SK-N-SH treated with all-trans-retinoic acid at 6 μM for 48 hours (cell line): ENCODE measurements around the gene FHIT.

ENCODE experiments used
- ATAC-seq: fragments of 200-7000 bp; cut with Tn5 transposase; 3 replicates; pipeline ENCODE4 v1.9.1; 2020; ENCODE audit warnings: mild to moderate bottlenecking, moderate library complexity
- ARNTL ChIP-seq: fragments of 450-650 bp; formaldehyde crosslinking; IDR thresholded peaks from 2 replicates; pipeline ENCODE4 v1.5.0; 2020; ENCODE audit warnings: low read depth, mild to moderate bottlenecking, moderate library complexity, borderline replicate concordance
- BACH2 ChIP-seq: fragments of 250-450 bp; sonication (Bioruptor Pico); IDR thresholded peaks from 2 replicates; pipeline ENCODE4 v1.9.0; 2021; ENCODE audit warnings: mild to moderate bottlenecking, borderline replicate concordance
- CSDC2 ChIP-seq: fragments of 250-450 bp; sonication (Bioruptor Pico); IDR thresholded peaks from 2 replicates; pipeline ENCODE4 v1.5.0; 2020; ENCODE audit warnings: mild to moderate bottlenecking, moderate library complexity
- ESRRG ChIP-seq: fragments of 250-450 bp; sonication (Bioruptor Pico); IDR thresholded peaks from 2 replicates; pipeline ENCODE4 v1.6.1; 2021; ENCODE audit warnings: mild to moderate bottlenecking
- GLIS3 ChIP-seq: fragments of 250-450 bp; sonication (Bioruptor Pico); IDR thresholded peaks from 2 replicates; pipeline ENCODE4 v1.5.0; 2020; ENCODE audit warnings: mild to moderate bottlenecking, moderate library complexity
- ISL1 ChIP-seq: fragments of 250-450 bp; sonication (Bioruptor Pico); IDR thresholded peaks from 2 replicates; pipeline ENCODE4 v2.1.2; 2022; ENCODE audit warnings: mild to moderate bottlenecking, moderate library complexity
- OSR1 ChIP-seq: fragments of 250-450 bp; sonication (Bioruptor Pico); IDR thresholded peaks from 2 replicates; pipeline ENCODE4 v1.8.0; 2022; ENCODE audit warnings: moderate library complexity, mild to moderate bottlenecking, inconsistent platforms
- RARB ChIP-seq: fragments of 250-450 bp; sonication (Bioruptor Pico); IDR thresholded peaks from 2 replicates; pipeline ENCODE4 v1.8.0; 2021; ENCODE audit warnings: mild to moderate bottlenecking, moderate library complexity
- SNAI2 ChIP-seq: fragments of 250-450 bp; sonication (Bioruptor Pico); IDR thresholded peaks from 2 replicates; pipeline ENCODE4 v1.5.0; 2020; ENCODE audit warnings: mild to moderate bottlenecking, moderate library complexity
- TCF4 ChIP-seq: fragments of 250-450 bp; sonication (Bioruptor Pico); IDR thresholded peaks from 2 replicates; pipeline ENCODE4 v1.8.0; 2021; ENCODE audit warnings: mild to moderate bottlenecking, moderate library complexity, borderline replicate concordance
- TOX ChIP-seq: fragments of 250-450 bp; sonication (Bioruptor Pico); IDR thresholded peaks from 2 replicates; pipeline ENCODE4 v1.8.0; 2021; ENCODE audit warnings: mild to moderate bottlenecking, moderate library complexity, borderline replicate concordance
- ZC3H10 ChIP-seq: fragments of 250-450 bp; sonication (Bioruptor Pico); IDR thresholded peaks from 2 replicates; pipeline ENCODE4 v1.5.1; 2021; ENCODE audit warnings: mild to moderate bottlenecking, moderate library complexity
- ZFP3 ChIP-seq: fragments of 250-450 bp; sonication (Bioruptor Pico); IDR thresholded peaks from 2 replicates; pipeline ENCODE4 v1.5.0; 2020; ENCODE audit warnings: mild to moderate bottlenecking, moderate library complexity
- ZFP30 ChIP-seq: fragments of 450-650 bp; formaldehyde crosslinking; IDR thresholded peaks from 2 replicates; pipeline ENCODE4 v1.5.0; 2022; ENCODE audit warnings: mild to moderate bottlenecking, moderate library complexity
- ZNF565 ChIP-seq: fragments of 450-650 bp; formaldehyde crosslinking; conservative IDR thresholded peaks from 2 replicates; pipeline ENCODE4 v1.5.0; 2020; ENCODE audit warnings: low read depth, mild to moderate bottlenecking, moderate library complexity
- ZNF8 ChIP-seq: fragments of 450-650 bp; formaldehyde crosslinking; IDR thresholded peaks from 2 replicates; pipeline ENCODE4 v1.5.0; 2020; ENCODE audit warnings: mild to moderate bottlenecking, moderate library complexity
- TF ChIP-seq, protein P1 (sequence below): fragments of 250-450 bp; sonication (Bioruptor Pico); IDR thresholded peaks from 2 replicates; pipeline ENCODE4 v1.5.1; 2020; ENCODE audit warnings: low read depth, mild to moderate bottlenecking, moderate library complexity
- TF ChIP-seq, protein P2 (sequence below): fragments of 250-450 bp; sonication (Bioruptor Pico); IDR thresholded peaks from 2 replicates; pipeline ENCODE4 v1.8.0; 2021; ENCODE audit warnings: low read depth, mild to moderate bottlenecking, moderate library complexity, borderline replicate concordance
- TF ChIP-seq, protein P3 (sequence below): fragments of 250-450 bp; sonication (Bioruptor Pico); IDR thresholded peaks from 2 replicates; pipeline ENCODE4 v1.5.1; 2021; ENCODE audit warnings: mild to moderate bottlenecking, moderate library complexity
- TF ChIP-seq, protein P4 (sequence below): fragments of 250-450 bp; sonication (Bioruptor Pico); IDR thresholded peaks from 2 replicates; pipeline ENCODE4 v1.8.0; 2020; ENCODE audit warnings: mild to moderate bottlenecking, moderate library complexity, borderline replicate concordance
- TF ChIP-seq, protein P5 (sequence below): fragments of 250-450 bp; sonication (Bioruptor Pico); IDR thresholded peaks from 2 replicates; pipeline ENCODE4 v1.5.0; 2020; ENCODE audit warnings: mild to moderate bottlenecking, moderate library complexity

Gene FHIT

DNA sequence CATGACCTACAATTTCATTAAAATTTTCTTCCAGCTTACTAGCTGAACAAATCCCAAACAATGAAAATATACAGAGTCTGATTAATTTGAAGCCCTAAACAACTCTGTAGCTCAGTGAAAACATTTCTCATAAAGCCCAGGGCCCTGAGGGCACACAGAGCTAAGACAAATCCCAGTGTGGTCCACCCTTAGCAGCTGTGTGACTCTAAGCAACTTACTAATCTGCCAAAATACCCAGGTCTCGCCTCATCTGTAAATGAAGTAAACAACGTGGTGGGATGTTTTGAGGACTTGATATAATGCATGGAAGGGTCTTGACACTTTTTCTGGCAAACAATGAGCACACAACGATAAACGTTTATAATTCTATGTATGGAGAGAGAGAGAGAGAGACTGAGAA, 158.4 kb downstream of the FHIT start:
- no peak for ATAC-seq
- TF ChIP-seq, protein P1, sequence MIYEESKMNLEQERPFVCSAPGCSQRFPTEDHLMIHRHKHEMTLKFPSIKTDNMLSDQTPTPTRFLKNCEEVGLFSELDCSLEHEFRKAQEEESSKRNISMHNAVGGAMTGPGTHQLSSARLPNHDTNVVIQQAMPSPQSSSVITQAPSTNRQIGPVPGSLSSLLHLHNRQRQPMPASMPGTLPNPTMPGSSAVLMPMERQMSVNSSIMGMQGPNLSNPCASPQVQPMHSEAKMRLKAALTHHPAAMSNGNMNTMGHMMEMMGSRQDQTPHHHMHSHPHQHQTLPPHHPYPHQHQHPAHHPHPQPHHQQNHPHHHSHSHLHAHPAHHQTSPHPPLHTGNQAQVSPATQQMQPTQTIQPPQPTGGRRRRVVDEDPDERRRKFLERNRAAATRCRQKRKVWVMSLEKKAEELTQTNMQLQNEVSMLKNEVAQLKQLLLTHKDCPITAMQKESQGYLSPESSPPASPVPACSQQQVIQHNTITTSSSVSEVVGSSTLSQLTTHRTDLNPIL (CRISPR knock-in tag) = no peak
- TF ChIP-seq ZNF8 (CRISPR knock-in tag) (no peak), ISL1 (CRISPR knock-in tag) (no peak), BACH2 (no peak), ZC3H10 (CRISPR knock-in tag) (no peak), OSR1 (CRISPR knock-in tag) (no peak), RARB (CRISPR knock-in tag) (no peak), ZFP30 (CRISPR knock-in tag) (no peak), SNAI2 (CRISPR knock-in tag) (no peak), TOX (no peak), GLIS3 (CRISPR knock-in tag) (no peak), ARNTL (CRISPR knock-in tag) (no peak), ZNF565 (no peak), ESRRG (no peak), CSDC2 (CRISPR knock-in tag) (no peak), ZFP3 (no peak)
- TF ChIP-seq, protein P2, sequence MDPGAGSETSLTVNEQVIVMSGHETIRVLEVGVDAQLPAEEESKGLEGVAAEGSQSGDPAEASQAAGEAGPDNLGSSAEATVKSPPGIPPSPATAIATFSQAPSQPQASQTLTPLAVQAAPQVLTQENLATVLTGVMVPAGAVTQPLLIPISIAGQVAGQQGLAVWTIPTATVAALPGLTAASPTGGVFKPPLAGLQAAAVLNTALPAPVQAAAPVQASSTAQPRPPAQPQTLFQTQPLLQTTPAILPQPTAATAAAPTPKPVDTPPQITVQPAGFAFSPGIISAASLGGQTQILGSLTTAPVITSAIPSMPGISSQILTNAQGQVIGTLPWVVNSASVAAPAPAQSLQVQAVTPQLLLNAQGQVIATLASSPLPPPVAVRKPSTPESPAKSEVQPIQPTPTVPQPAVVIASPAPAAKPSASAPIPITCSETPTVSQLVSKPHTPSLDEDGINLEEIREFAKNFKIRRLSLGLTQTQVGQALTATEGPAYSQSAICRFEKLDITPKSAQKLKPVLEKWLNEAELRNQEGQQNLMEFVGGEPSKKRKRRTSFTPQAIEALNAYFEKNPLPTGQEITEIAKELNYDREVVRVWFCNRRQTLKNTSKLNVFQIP (CRISPR knock-in tag) = no peak
- TF ChIP-seq, protein P3, sequence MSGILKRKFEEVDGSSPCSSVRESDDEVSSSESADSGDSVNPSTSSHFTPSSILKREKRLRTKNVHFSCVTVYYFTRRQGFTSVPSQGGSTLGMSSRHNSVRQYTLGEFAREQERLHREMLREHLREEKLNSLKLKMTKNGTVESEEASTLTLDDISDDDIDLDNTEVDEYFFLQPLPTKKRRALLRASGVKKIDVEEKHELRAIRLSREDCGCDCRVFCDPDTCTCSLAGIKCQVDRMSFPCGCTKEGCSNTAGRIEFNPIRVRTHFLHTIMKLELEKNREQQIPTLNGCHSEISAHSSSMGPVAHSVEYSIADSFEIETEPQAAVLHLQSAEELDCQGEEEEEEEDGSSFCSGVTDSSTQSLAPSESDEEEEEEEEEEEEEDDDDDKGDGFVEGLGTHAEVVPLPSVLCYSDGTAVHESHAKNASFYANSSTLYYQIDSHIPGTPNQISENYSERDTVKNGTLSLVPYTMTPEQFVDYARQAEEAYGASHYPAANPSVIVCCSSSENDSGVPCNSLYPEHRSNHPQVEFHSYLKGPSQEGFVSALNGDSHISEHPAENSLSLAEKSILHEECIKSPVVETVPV (CRISPR knock-in tag) = no peak
- TF ChIP-seq, protein P4, sequence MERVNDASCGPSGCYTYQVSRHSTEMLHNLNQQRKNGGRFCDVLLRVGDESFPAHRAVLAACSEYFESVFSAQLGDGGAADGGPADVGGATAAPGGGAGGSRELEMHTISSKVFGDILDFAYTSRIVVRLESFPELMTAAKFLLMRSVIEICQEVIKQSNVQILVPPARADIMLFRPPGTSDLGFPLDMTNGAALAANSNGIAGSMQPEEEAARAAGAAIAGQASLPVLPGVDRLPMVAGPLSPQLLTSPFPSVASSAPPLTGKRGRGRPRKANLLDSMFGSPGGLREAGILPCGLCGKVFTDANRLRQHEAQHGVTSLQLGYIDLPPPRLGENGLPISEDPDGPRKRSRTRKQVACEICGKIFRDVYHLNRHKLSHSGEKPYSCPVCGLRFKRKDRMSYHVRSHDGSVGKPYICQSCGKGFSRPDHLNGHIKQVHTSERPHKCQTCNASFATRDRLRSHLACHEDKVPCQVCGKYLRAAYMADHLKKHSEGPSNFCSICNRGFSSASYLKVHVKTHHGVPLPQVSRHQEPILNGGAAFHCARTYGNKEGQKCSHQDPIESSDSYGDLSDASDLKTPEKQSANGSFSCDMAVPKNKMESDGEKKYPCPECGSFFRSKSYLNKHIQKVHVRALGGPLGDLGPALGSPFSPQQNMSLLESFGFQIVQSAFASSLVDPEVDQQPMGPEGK (CRISPR knock-in tag) = no peak
- TF ChIP-seq, protein P5, sequence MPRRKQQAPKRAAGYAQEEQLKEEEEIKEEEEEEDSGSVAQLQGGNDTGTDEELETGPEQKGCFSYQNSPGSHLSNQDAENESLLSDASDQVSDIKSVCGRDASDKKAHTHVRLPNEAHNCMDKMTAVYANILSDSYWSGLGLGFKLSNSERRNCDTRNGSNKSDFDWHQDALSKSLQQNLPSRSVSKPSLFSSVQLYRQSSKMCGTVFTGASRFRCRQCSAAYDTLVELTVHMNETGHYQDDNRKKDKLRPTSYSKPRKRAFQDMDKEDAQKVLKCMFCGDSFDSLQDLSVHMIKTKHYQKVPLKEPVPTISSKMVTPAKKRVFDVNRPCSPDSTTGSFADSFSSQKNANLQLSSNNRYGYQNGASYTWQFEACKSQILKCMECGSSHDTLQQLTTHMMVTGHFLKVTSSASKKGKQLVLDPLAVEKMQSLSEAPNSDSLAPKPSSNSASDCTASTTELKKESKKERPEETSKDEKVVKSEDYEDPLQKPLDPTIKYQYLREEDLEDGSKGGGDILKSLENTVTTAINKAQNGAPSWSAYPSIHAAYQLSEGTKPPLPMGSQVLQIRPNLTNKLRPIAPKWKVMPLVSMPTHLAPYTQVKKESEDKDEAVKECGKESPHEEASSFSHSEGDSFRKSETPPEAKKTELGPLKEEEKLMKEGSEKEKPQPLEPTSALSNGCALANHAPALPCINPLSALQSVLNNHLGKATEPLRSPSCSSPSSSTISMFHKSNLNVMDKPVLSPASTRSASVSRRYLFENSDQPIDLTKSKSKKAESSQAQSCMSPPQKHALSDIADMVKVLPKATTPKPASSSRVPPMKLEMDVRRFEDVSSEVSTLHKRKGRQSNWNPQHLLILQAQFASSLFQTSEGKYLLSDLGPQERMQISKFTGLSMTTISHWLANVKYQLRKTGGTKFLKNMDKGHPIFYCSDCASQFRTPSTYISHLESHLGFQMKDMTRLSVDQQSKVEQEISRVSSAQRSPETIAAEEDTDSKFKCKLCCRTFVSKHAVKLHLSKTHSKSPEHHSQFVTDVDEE = no peak
- TF ChIP-seq, all 23 proteins: peak for 0

DNA sequence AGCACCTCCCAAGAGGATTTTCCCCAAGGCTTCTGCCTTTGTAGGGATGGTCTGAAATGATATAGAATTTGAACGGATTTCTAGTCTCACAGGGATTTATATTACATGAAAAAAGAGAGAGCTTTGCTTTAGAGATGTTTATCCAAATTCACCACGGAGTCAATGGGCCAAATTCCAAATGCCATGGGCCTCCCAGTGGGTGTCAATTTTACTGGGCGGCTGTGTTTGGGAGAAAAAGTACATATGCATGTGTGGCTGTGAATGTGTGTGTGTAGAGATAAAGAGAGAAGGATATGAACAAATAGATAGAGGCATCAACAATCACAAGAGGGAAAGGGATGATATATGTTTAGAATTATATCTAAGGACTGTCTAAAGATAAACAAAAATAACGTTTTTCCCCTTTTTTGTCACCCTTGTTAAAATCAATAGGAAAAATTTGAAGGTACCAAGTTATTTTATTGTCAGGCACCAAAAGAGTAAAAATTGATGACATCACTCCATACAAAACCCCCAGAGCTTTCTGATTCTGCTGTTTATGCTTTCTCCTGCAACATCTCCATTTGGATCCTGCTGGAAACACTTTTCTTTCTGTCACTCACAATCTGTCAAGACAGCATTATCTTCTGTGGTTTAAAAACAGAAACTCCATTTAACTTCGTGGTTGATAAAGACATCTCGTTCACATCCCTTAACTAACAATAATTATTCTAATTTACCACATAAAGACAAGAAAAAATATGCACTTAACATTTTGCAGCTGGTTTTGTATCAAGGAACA, 160.7 kb downstream of the FHIT start:
- ATAC-seq = no peak
- TF ChIP-seq OSR1 (CRISPR knock-in tag) (no peak), ZC3H10 (CRISPR knock-in tag) (no peak), ESRRG (no peak), TCF4 (CRISPR knock-in tag) (no peak), TOX (no peak), ZFP30 (CRISPR knock-in tag) (no peak), ZNF8 (CRISPR knock-in tag) (no peak), ZFP3 (no peak)
- TF ChIP-seq, protein P2 (CRISPR knock-in tag) = no peak
- TF ChIP-seq, protein P5 = no peak
- TF ChIP-seq, protein P3 (CRISPR knock-in tag) = no peak
- TF ChIP-seq, all 23 proteins: peak for 0
